ENCODE data around the gene RAPGEF2. TPM values are rescaled to one million over a fixed set of nuclear protein-coding genes. Genes with fewer than 3 reads are reported as not detected.

The RAPGEF2 gene
- total and polyA plus RNA-seq, 2 of the 8 experiments (the other 6 are each of a cell fraction or from before 2014, with no cell fraction given) = 24.4 to 48.6 TPM

DNA sequence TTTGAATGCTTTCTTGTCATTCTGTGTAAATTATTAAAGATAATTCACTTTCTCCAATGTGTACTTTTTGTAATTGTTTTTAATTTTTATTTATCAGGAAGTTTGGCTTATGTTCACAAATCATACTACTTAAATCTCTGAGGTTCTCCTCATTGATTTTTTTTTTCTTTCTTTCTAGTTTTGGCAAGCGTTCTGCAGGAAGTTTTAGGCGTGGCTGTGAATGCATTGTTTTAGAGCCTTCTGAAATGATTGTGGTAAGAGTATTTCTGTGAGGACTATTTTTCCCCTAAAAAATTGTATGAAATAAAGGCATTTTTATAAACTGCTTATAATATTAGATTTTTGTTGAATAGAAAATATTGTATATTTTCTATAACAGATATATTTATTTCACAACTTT is 135.8 kb downstream of the RAPGEF2 start (continued):
- TF ChIP-seq BCL11A (IDR thresholded peaks at IDR 0.05; ENCODE audit: low read depth in 2 of 2, low read length in 2 of 2) (no peak), TBP (IDR thresholded peaks at IDR 0.05; ENCODE audit: low read depth, low read length) (no peak)

Data from H1 (cell line).